Measurements from ENCODE around the gene PLCH1.

The PLCH1 gene

GRCh38 chr3:155737844-155738460 lies 6.9 kb downstream of the PLCH1 start:
- DNase-seq (ENCODE audit: insufficient read length, low spot score) (no peak), FAIRE-seq (no peak)
- no peak for TF ChIP-seq POLR2A (IDR thresholded peaks at IDR 0.05; ENCODE audit: low read depth, low read length)

GRCh38 chr3:155736381-155736780 lies 8.5 kb downstream of the PLCH1 start:
- TF ChIP-seq POLR2A (IDR thresholded peaks at IDR 0.05; ENCODE audit: low read depth, low read length): no peak
- no peak for FAIRE-seq
- no peak for DNase-seq (ENCODE audit: insufficient read length, low spot score)

- TF ChIP-seq POLR2A (IDR thresholded peaks at IDR 0.05; ENCODE audit: low read depth, low read length): no peak
- FAIRE-seq (no peak), DNase-seq (ENCODE audit: insufficient read length, low spot score) (no peak)
Measured at GRCh38 chr3:155730843-155731242, 14.0 kb downstream of the PLCH1 start.

- DNase-seq (ENCODE audit: insufficient read length, low spot score) (no peak), FAIRE-seq (no peak)
- TF ChIP-seq POLR2A (IDR thresholded peaks at IDR 0.05; ENCODE audit: low read depth, low read length): no peak
Measured at GRCh38 chr3:155727836-155728235, 17.0 kb downstream of the PLCH1 start.

GRCh38 chr3:155714295-155714718 lies 30.6 kb downstream of the PLCH1 start:
- FAIRE-seq: no peak
- DNase-seq (ENCODE audit: insufficient read length, low spot score): no peak
- no peak for TF ChIP-seq POLR2A (IDR thresholded peaks at IDR 0.05; ENCODE audit: low read depth, low read length)

GRCh38 chr3:155712008-155712407 lies 32.9 kb downstream of the PLCH1 start:
- FAIRE-seq (peak; percentile 6), DNase-seq (ENCODE audit: insufficient read length, low spot score) (no peak)
- no peak for TF ChIP-seq POLR2A (IDR thresholded peaks at IDR 0.05; ENCODE audit: low read depth, low read length)

GRCh38 chr3:155704771-155705559 lies 39.9 kb downstream of the PLCH1 start:
- no peak for TF ChIP-seq POLR2A (IDR thresholded peaks at IDR 0.05; ENCODE audit: low read depth, low read length)
- FAIRE-seq: peak; percentile 55
- DNase-seq (ENCODE audit: insufficient read length, low spot score): no peak

GRCh38 chr3:155704061-155704460 lies 40.8 kb downstream of the PLCH1 start:
- DNase-seq (ENCODE audit: insufficient read length, low spot score) (no peak), FAIRE-seq (no peak)
- TF ChIP-seq POLR2A (IDR thresholded peaks at IDR 0.05; ENCODE audit: low read depth, low read length): no peak

- FAIRE-seq (no peak), DNase-seq (ENCODE audit: insufficient read length, low spot score) (no peak)
- TF ChIP-seq POLR2A (IDR thresholded peaks at IDR 0.05; ENCODE audit: low read depth, low read length): no peak
Measured at GRCh38 chr3:155702745-155703591, 41.9 kb downstream of the PLCH1 start.

- no peak for TF ChIP-seq POLR2A (IDR thresholded peaks at IDR 0.05; ENCODE audit: low read depth, low read length)
- peak; percentile 90 for FAIRE-seq
- no peak for DNase-seq (ENCODE audit: insufficient read length, low spot score)
Measured at GRCh38 chr3:155701882-155702465, 42.9 kb downstream of the PLCH1 start.

GRCh38 chr3:155697542-155697941 lies 47.3 kb downstream of the PLCH1 start:
- FAIRE-seq: no peak
- TF ChIP-seq POLR2A (IDR thresholded peaks at IDR 0.05; ENCODE audit: low read depth, low read length): no peak
- no peak for DNase-seq (ENCODE audit: insufficient read length, low spot score)

- TF ChIP-seq POLR2A (IDR thresholded peaks at IDR 0.05; ENCODE audit: low read depth, low read length): no peak
- FAIRE-seq (no peak), DNase-seq (ENCODE audit: insufficient read length, low spot score) (no peak)
Measured at GRCh38 chr3:155690921-155691320, 54.0 kb downstream of the PLCH1 start.

GRCh38 chr3:155688481-155688880 lies 56.4 kb downstream of the PLCH1 start:
- no peak for TF ChIP-seq POLR2A (IDR thresholded peaks at IDR 0.05; ENCODE audit: low read depth, low read length)
- no peak for FAIRE-seq
- no peak for DNase-seq (ENCODE audit: insufficient read length, low spot score)

GRCh38 chr3:155683344-155683720 lies 61.5 kb downstream of the PLCH1 start:
- FAIRE-seq (no peak), DNase-seq (ENCODE audit: insufficient read length, low spot score) (no peak)
- no peak for TF ChIP-seq POLR2A (IDR thresholded peaks at IDR 0.05; ENCODE audit: low read depth, low read length)

Measured in H54 (cell line).